ENCODE measurements around the gene DCDC1.

DNA sequence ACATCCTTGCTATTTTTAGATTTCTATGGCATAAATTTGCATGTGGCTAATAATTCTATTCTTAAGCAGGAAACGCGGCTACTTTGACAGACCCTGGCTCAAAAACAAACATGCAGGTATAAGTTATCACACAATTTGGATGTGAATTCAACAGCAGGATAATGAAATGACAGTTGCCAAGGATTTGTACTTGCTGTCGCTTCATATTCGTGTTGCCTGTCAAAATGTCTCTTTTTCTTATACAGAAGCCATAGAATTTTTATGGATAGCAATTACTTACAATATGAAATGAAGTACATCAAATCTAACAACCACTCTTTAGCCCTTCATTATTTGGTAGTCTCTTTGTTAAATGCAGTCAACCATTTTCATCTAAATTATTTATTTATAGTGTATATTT, 46.4 kb downstream of the DCDC1 start:
- TF ChIP-seq ATOH8 (CRISPR knock-in tag; IDR thresholded peaks at IDR 0.05; ENCODE audit: low read depth): no peak
- TF ChIP-seq SMC3 (IDR thresholded peaks at IDR 0.05): no peak
- TF ChIP-seq CTCF (IDR thresholded peaks at IDR 0.05): no peak
- no peak for TF ChIP-seq SREBF2 (IDR thresholded peaks at IDR 0.05)
- TF ChIP-seq POLR2A (IDR thresholded peaks at IDR 0.05; ENCODE audit: low read length): no peak

Data from A549 (cell line).